ENCODE data around the gene WBP1. TPM values are rescaled to one million over a fixed set of nuclear protein-coding genes. Genes with fewer than 3 reads are reported as not detected.

WBP1 gene
- total and polyA plus RNA-seq, 10 of the 15 experiments (the other 5 are each of a cell fraction or from before 2014, with no cell fraction given) = 4.2 to 76.8 (median 43.8) TPM

- TF ChIP-seq RFX5 (IDR thresholded peaks at IDR 0.05; ENCODE audit: low read depth, low read length) = 0 out of 2 replicates have a peak, but pooled peaks have one; percentile 24
- TF ChIP-seq ATF2 (IDR thresholded peaks at IDR 0.05; ENCODE audit: low read length) = peak; percentile 69; the same call in 1 of the 2 replicates
- TF ChIP-seq, protein P1, sequence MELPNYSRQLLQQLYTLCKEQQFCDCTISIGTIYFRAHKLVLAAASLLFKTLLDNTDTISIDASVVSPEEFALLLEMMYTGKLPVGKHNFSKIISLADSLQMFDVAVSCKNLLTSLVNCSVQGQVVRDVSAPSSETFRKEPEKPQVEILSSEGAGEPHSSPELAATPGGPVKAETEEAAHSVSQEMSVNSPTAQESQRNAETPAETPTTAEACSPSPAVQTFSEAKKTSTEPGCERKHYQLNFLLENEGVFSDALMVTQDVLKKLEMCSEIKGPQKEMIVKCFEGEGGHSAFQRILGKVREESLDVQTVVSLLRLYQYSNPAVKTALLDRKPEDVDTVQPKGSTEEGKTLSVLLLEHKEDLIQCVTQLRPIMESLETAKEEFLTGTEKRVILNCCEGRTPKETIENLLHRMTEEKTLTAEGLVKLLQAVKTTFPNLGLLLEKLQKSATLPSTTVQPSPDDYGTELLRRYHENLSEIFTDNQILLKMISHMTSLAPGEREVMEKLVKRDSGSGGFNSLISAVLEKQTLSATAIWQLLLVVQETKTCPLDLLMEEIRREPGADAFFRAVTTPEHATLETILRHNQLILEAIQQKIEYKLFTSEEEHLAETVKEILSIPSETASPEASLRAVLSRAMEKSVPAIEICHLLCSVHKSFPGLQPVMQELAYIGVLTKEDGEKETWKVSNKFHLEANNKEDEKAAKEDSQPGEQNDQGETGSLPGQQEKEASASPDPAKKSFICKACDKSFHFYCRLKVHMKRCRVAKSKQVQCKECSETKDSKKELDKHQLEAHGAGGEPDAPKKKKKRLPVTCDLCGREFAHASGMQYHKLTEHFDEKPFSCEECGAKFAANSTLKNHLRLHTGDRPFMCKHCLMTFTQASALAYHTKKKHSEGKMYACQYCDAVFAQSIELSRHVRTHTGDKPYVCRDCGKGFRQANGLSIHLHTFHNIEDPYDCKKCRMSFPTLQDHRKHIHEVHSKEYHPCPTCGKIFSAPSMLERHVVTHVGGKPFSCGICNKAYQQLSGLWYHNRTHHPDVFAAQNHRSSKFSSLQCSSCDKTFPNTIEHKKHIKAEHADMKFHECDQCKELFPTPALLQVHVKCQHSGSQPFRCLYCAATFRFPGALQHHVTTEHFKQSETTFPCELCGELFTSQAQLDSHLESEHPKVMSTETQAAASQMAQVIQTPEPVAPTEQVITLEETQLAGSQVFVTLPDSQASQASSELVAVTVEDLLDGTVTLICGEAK (IDR thresholded peaks at IDR 0.05; ENCODE audit: borderline replicate concordance) = peak; percentile 98
- TF ChIP-seq E2F8 (IDR thresholded peaks at IDR 0.05; ENCODE audit: low read depth, partially characterized antibody) = peak; percentile 86
- TF ChIP-seq CHD1 (IDR thresholded peaks at IDR 0.05; ENCODE audit: low read depth, low read length) = 0 out of 2 replicates have a peak, but pooled peaks have one; percentile 74
- TF ChIP-seq JUNB (IDR thresholded peaks at IDR 0.05) = no peak
- TF ChIP-seq ATF7 (IDR thresholded peaks at IDR 0.05; ENCODE audit: low read depth) = peak; percentile 34; the same call in 1 of the 2 replicates
- peak; percentile 92 for TF ChIP-seq NBN (IDR thresholded peaks at IDR 0.05)
- TF ChIP-seq, protein P2, sequence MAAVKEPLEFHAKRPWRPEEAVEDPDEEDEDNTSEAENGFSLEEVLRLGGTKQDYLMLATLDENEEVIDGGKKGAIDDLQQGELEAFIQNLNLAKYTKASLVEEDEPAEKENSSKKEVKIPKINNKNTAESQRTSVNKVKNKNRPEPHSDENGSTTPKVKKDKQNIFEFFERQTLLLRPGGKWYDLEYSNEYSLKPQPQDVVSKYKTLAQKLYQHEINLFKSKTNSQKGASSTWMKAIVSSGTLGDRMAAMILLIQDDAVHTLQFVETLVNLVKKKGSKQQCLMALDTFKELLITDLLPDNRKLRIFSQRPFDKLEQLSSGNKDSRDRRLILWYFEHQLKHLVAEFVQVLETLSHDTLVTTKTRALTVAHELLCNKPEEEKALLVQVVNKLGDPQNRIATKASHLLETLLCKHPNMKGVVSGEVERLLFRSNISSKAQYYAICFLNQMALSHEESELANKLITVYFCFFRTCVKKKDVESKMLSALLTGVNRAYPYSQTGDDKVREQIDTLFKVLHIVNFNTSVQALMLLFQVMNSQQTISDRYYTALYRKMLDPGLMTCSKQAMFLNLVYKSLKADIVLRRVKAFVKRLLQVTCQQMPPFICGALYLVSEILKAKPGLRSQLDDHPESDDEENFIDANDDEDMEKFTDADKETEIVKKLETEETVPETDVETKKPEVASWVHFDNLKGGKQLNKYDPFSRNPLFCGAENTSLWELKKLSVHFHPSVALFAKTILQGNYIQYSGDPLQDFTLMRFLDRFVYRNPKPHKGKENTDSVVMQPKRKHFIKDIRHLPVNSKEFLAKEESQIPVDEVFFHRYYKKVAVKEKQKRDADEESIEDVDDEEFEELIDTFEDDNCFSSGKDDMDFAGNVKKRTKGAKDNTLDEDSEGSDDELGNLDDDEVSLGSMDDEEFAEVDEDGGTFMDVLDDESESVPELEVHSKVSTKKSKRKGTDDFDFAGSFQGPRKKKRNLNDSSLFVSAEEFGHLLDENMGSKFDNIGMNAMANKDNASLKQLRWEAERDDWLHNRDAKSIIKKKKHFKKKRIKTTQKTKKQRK (IDR thresholded peaks at IDR 0.05; ENCODE audit: low read depth, low read length) = no peak; the same call in 1 of the 2 replicates
- TF ChIP-seq MTA2 (IDR thresholded peaks at IDR 0.05; ENCODE audit: low read depth) = peak; percentile 93
- peak; percentile 68; the same call in 1 of the 2 replicates for TF ChIP-seq TCF7 (IDR thresholded peaks at IDR 0.05; ENCODE audit: borderline replicate concordance)
- peak; percentile 88 for TF ChIP-seq TAF1 (IDR thresholded peaks at IDR 0.05; ENCODE audit: borderline replicate concordance, low read depth, low read length)
- peak; percentile 99 for TF ChIP-seq GABPA (IDR thresholded peaks at IDR 0.05; ENCODE audit: low read depth)
- no peak for TF ChIP-seq LARP7 (IDR thresholded peaks at IDR 0.05)
- no peak for TF ChIP-seq MYB (IDR thresholded peaks at IDR 0.05; ENCODE audit: borderline replicate concordance, low read depth, low read length)
- TF ChIP-seq MYC (IDR thresholded peaks at IDR 0.05; ENCODE audit: insufficient read depth, insufficient read length, insufficient replicate concordance, low read length, severe bottlenecking) = no peak
- TF ChIP-seq BRCA1 (IDR thresholded peaks at IDR 0.05; ENCODE audit: low read depth, low read length) = peak; percentile 37; the same call in 1 of the 2 replicates
- TF ChIP-seq NFIC (IDR thresholded peaks at IDR 0.05; ENCODE audit: low read depth, low read length) = 0 out of 2 replicates have a peak, but pooled peaks have one; percentile 48
Observed at GRCh38 chr2:74472086-74472944, 14.1 kb downstream of the WBP1 start, which contains the start of gene MRPL53 (continued).
